ENCODE measurements around the gene ANKRD40. TPM values are rescaled to one million over a fixed set of nuclear protein-coding genes. Genes with fewer than 3 reads are reported as not detected.

ANKRD40 gene
- total RNA-seq, 1 donor from 2014 or later = 24.8 TPM

GRCh38 chr17:50645748-50646682 lies 61.7 kb downstream of the ANKRD40 start:
- no peak for DNase-seq

Small RNA genes lying within 50 kb of the gene (small RNA-seq; reads per million reads assigned to genes)
- not detected for gene RF00019 (ENCODE audit: low replicate concordance)

Other genes starting within 250 kb of the ANKRD40 start
- 0.49 TPM for gene CHAD, start 239.0 kb downstream of the ANKRD40 start, total RNA-seq
- gene RSAD1, start 229.1 kb downstream of the ANKRD40 start, total RNA-seq = 19.4 TPM
- 1.6 TPM for gene MYCBPAP, start 199.5 kb downstream of the ANKRD40 start, total RNA-seq
- gene EPN3, start 175.2 kb downstream of the ANKRD40 start, total RNA-seq = 5.3 TPM
- gene SPATA20, start 160.7 kb downstream of the ANKRD40 start, total RNA-seq = 19.3 TPM
- 8.9 TPM for gene CACNA1G, start 147.2 kb downstream of the ANKRD40 start, total RNA-seq
- gene ABCC3, start 73.0 kb downstream of the ANKRD40 start, total RNA-seq = 5.9 TPM
- gene LUC7L3, start 11.7 kb upstream of the ANKRD40 start, total RNA-seq = 102 TPM
- not detected for gene ANKRD40CL, start 59.6 kb upstream of the ANKRD40 start, total RNA-seq
- 0.59 TPM for gene WFIKKN2, start 127.7 kb upstream of the ANKRD40 start, total RNA-seq
- gene TOB1, start 158.4 kb upstream of the ANKRD40 start, total RNA-seq = 46.7 TPM

All from skin of body (tissue), 3 donors.